Body of pancreas (tissue), 4 donors: ENCODE data around the gene NECTIN4. TPM values are rescaled to one million over a fixed set of nuclear protein-coding genes. Genes with fewer than 3 reads are reported as not detected.
A peak's percentile ranks its signal among the peaks of the same experiment; 100 is the strongest.

ENCODE experiments used
- ATAC-seq: fragments of 150-250 bp; one replicate; pipeline ENCODE4 v1.9.1; 2016
- DNase-seq, 4 donors: peaks; one replicate each; pipeline ENCODE4 v3.0.0-alpha.2; 2019
- H3K27ac ChIP-seq, 4 donors: fragments of 200-600 bp; sonication (generic); 1 replicate in 3 of 4; 2 replicates in 1 of 4; pipeline versions ENCODE4 v1.5.1 to v1.6.1; 2016 to 2019; ENCODE audit warnings: mild to moderate bottlenecking in 1 of 4, mixed read lengths in 1 of 4, moderate library complexity in 1 of 4
- H3K27me3 ChIP-seq, 2 donors: fragments of 200-600 bp; sonication (generic); one replicate each; pipeline ENCODE4 v1.6.0; 2016; ENCODE audit warnings: mild to moderate bottlenecking in 1 of 2
- H3K36me3 ChIP-seq, 2 donors: fragments of 200-600 bp; sonication (generic); replicated peaks in 1 of 2; 2 replicates each; pipeline ENCODE4 v1.5.1; 2016; ENCODE audit warnings: low read depth in 2 of 2; ENCODE audit not compliant: insufficient read depth in 1 of 2
- H3K4me1 ChIP-seq: fragments of 200-600 bp; sonication (generic); one replicate; pipeline ENCODE4 v1.6.0; 2016
- H3K4me3 ChIP-seq, 2 donors: fragments of 200-600 bp; sonication (generic); 1 replicate in 1 of 2; 2 replicates in 1 of 2; pipeline ENCODE4 v1.5.1; 2016 to 2019
- H3K9me3 ChIP-seq, 3 donors: fragments of 200-600 bp; sonication (generic); 1 replicate in 2 of 3; 2 replicates in 1 of 3; pipeline ENCODE4 v1.5.1; 2016
- POLR2A ChIP-seq, 3 donors: fragments of 450-650 bp; IDR thresholded peaks; one replicate each; pipeline ENCODE4 v1.6.1; 2016; ENCODE audit warnings: antibody characterized with exemption in 3 of 3, mild to moderate bottlenecking in 2 of 3
- WGBS, 2 donors: methylation state at CpG; one replicate each; pipeline ENCODE4 v1.1.5; 2017; 5-methylcytosine and 5-hydroxymethylcytosine counted together
- intact Hi-C: fragments of 100-400 bp; cut with DNase I; formaldehyde crosslinking; loops from one replicate; pipeline ENCODE4 v1.15.1; 2023
- total RNA-seq, 2 donors: library from RNA; depleted of rRNA; stranded (reverse); fragments of >200 nt; gene quantifications; one replicate each; pipeline ENCODE4 v1.1.0, GENCODE V29; 2016
- TF ChIP-seq, protein P1 (sequence below), 7 experiments: fragments of 450-650 bp in 4 of 7; fragments of 200-600 bp in 3 of 7; sonication (generic) in 3 of 7; IDR thresholded peaks; one replicate each; pipeline ENCODE4 v1.5.1; 2016 to 2019; ENCODE audit warnings: antibody characterized with exemption in 7 of 7

NECTIN4 gene
- total RNA-seq, 2 donors from 2014 or later: 3.0 to 4.2 TPM

GRCh38 chr1:161099090-161099802 is 9.9 kb upstream of the NECTIN4 start:
- WGBS, 2 donors: 49 to 57% methylated on average over 9 of the region's 9 CpGs
- H3K27me3 ChIP-seq: no peaks in the 10 kb centered on the region
- intact Hi-C loops: loop anchor here (10.0 kb wide), 2 partner anchors 104 to 264 kb away; no protein-coding TSS in a partner anchor

GRCh38 chr1:161098210-161099068 is 9.1 kb upstream of the NECTIN4 start, which contains the start of gene KLHDC9:
Gene KLHDC9, plus strand, starts transcription at chr1:161098361. Its CDS starts 175 bp downstream, at chr1:161098536.
- Histone ChIP-seq H3K9me3 (no peaks in the 10 kb centered on the region), H3K4me3 (peak within 1 kb of the TSS; percentile 64 to 68), H3K27ac (peak within 1 kb of the TSS; percentile 46 to 87 (median 64)), H3K27me3 (no peaks in the 10 kb centered on the region), H3K4me1 (peaks cover 20% of the 10 kb centered on the region), H3K36me3 (peaks cover 0 to 3% of the 10 kb centered on the region in 2 donors)
- 3 to 8% methylated on average over 7 to 71 of the region's 71 CpGs for WGBS, 2 donors
- intact Hi-C loops: loop anchor here (10.0 kb wide), 2 partner anchors 104 to 264 kb away; no protein-coding TSS in a partner anchor
- ATAC-seq (peak; percentile 96), DNase-seq (peak; percentile 90 to 95 (median 94))
- TF ChIP-seq POLR2A (IDR thresholded peaks at IDR 0.05): peak in 2 of 3 donors; percentile 40 to 45
- TF ChIP-seq, protein P1, sequence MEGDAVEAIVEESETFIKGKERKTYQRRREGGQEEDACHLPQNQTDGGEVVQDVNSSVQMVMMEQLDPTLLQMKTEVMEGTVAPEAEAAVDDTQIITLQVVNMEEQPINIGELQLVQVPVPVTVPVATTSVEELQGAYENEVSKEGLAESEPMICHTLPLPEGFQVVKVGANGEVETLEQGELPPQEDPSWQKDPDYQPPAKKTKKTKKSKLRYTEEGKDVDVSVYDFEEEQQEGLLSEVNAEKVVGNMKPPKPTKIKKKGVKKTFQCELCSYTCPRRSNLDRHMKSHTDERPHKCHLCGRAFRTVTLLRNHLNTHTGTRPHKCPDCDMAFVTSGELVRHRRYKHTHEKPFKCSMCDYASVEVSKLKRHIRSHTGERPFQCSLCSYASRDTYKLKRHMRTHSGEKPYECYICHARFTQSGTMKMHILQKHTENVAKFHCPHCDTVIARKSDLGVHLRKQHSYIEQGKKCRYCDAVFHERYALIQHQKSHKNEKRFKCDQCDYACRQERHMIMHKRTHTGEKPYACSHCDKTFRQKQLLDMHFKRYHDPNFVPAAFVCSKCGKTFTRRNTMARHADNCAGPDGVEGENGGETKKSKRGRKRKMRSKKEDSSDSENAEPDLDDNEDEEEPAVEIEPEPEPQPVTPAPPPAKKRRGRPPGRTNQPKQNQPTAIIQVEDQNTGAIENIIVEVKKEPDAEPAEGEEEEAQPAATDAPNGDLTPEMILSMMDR (IDR thresholded peaks at IDR 0.05): peak in 4 of 7 experiments; percentile 18 to 55 (median 48)

More at GRCh38 chr1:161099090-161099802, 9.9 kb upstream of the NECTIN4 start:
- no peak for DNase-seq
- Histone ChIP-seq H3K27ac (peak overlapping the region in 1 of 4 donors; percentile 73), H3K4me1 (peaks cover 20% of the 10 kb centered on the region), H3K4me3 (no peak overlapping the region), H3K9me3 (no peaks in the 10 kb centered on the region), H3K36me3 (peaks cover 0 to 3% of the 10 kb centered on the region in 2 donors)
- ATAC-seq: no peak
- no peak for TF ChIP-seq POLR2A (IDR thresholded peaks at IDR 0.05)
- TF ChIP-seq, protein P1 (IDR thresholded peaks at IDR 0.05): no peak

DNA sequence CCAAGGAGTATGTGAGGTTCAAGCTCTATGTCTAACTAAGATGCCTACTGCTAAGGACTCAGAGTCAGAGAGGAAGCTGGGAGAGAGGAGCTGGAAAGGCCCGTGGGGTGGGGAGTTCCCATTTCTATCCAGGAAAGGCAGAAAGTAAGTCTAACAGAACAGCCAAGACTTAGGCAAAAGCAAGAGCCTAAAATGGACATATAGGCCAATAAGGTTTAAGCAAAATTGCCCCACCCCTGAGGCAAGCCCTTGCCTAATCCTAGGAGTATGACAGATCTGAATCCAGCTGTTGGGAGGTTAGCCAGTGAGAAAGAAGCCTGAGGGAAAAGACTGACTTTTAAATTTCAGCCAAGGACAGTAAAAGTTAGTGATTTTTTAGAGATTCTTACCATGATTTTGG is 7.2 kb upstream of the NECTIN4 start:
- ATAC-seq (no peak), DNase-seq (peak in 1 of 4 donors; percentile 47)
- Histone ChIP-seq H3K27ac (peak overlapping the region in 2 of 4 donors; percentile 41 to 73), H3K36me3 (peaks cover 0 to 1% of the 10 kb centered on the region in 2 donors), H3K4me1 (peaks cover 20% of the 10 kb centered on the region), H3K27me3 (no peaks in the 10 kb centered on the region), H3K4me3 (no peak overlapping the region), H3K9me3 (no peaks in the 10 kb centered on the region)
- WGBS, 2 donors: 33 to 57% methylated on average over 1 of the region's 1 CpG
- intact Hi-C loops: loop anchor here (10.0 kb wide), 2 partner anchors 102 to 262 kb away; no protein-coding TSS in a partner anchor
- no peak for TF ChIP-seq POLR2A (IDR thresholded peaks at IDR 0.05)
- TF ChIP-seq, protein P1 (IDR thresholded peaks at IDR 0.05): no peak

DNA sequence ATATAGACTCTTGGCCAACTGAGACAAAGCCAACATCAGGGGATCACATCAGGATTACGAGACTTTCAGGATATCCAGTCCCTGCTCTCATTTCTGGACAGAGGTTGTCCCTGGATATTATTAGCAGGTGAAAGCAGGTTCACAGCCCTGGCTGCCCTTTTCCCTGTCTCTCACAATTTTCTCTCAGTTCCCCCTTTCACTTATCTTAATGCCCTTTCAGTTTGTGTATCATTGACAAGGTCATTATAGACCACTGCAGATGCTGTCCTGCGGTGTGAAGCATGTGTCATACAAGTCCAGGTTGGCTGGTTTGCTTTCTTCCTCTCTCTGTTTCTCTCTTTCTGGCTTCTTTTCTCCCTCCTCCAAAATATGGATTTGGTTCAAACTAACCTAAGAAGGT is 6.7 kb upstream of the NECTIN4 start:
- DNase-seq (no peak), ATAC-seq (no peak)
- H3K27ac ChIP-seq: no peak overlapping the region
- no peak overlapping the region for H3K4me3 ChIP-seq
- TF ChIP-seq, protein P1 (IDR thresholded peaks at IDR 0.05): no peak
- no peak for TF ChIP-seq POLR2A (IDR thresholded peaks at IDR 0.05)
- intact Hi-C loops: loop anchor here (10.0 kb wide), 2 partner anchors 101 to 261 kb away; no protein-coding TSS in a partner anchor
- no peaks in the 10 kb centered on the region for H3K27me3 ChIP-seq
- WGBS, 2 donors: 72 to 80% methylated on average over 2 of the region's 2 CpGs
- peaks cover 0 to 1% of the 10 kb centered on the region in 2 donors for H3K36me3 ChIP-seq
- peaks cover 20% of the 10 kb centered on the region for H3K4me1 ChIP-seq
- H3K9me3 ChIP-seq: no peaks in the 10 kb centered on the region
